Measurements from ENCODE around the gene SRXN1.
"Not testable (repeated sequence)": the region's sequence is repeated elsewhere in the genome, so short reads cannot be mapped to it uniquely, and the experiment has no call there.

The SRXN1 gene

DNA sequence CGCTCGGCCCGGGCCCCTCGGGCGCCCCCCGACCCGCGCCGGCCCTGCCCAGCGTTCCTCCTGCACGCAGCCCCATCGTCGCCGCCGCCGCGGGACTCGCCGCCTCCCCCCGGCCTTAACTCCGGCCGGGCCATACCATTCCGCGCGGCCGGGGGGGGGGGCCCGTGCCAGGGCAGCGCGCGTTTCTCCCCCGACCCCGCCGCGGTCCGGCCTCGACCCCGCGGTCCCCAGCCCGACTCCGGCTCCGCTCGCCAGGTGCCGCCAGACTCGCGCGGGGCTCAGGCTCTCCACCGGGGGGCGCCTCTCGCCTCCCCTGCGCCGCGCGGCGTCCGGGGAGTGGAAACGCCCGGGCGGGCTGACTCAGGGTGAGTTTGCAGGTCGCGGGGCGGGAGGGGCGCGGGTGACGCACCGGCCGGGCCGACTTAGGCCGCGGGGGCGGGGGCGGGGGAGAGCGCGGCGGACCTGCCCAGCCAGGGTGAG is at the start of gene SRXN1:
Gene SRXN1, minus strand, starts transcription at position 91 of the 480 bp plus-strand sequence. Its CDS starts 15 bp downstream, at position 76.
- DNase-seq, result peak; percentile 87

DNA sequence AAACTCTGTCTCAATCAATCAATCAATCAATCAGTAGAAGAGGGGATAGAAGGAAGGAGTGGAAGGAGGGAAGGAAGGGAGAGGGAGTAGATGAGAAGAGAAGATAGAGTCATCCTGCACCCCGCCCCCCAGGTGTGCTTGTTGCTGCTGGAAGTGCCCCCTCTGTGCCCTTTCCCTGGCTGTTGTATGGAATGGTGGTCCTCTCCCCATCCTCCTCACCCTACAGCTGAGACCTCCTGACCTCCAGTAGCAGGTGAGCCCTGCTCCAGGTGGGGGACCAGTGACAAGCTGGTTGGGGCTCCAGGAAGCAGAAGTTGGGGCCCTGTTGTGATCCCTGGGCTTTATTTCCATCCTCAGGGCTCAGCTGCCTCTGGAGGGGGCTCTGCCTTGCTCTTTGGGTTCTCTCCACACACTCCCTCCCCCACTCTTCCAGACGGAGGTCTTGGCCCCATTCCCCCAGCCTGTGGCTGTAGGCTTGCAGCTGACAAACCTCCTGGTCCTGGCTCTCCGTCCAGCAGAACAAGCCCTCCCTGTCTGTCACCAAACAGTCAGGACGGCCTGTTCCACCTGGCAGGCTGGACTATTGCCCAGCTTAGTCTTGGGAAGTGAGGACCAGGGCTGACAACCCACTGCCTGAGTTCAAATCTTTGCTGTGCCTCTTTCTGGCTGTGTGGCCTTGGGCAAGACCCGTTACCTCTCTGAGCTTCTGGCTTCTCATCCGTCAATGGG is 48.6 kb upstream of the SRXN1 start:
- DNase-seq, result no peak

DNA sequence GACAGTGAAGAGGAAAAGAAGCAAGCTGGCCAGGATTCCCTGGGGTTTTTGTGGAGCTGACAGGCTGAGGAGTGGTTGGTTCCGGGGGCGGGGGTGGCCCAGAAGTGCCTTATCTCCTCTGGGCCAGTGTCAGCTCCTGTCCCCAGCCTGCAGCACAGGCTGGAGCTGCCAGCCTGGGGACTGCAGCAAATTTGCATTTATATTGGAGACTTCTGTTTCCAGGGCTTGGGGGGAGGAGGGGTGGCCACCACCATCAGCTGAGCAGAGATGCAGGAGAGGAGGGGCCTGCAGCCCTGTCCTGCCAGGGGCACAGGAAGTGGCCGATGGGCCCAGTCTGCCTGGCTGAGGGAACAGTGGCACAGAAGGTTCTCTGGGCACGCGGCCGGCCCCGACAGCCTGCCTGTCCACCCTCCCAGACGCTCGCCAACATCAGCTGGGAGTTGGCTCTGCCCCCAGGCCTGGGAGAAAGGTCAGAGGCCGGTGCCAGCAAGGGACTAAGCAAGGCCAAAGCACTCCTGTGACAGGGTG is 46.9 kb upstream of the SRXN1 start:
- DNase-seq, result no peak

GRCh38 chr20:699342-699741 is 46.3 kb upstream of the SRXN1 start:
- no peak for DNase-seq

GRCh38 chr20:698276-698675 is 45.3 kb upstream of the SRXN1 start:
- DNase-seq, result no peak

- DNase-seq, result no peak
Observed at GRCh38 chr20:697826-698225, 44.8 kb upstream of the SRXN1 start.

DNA sequence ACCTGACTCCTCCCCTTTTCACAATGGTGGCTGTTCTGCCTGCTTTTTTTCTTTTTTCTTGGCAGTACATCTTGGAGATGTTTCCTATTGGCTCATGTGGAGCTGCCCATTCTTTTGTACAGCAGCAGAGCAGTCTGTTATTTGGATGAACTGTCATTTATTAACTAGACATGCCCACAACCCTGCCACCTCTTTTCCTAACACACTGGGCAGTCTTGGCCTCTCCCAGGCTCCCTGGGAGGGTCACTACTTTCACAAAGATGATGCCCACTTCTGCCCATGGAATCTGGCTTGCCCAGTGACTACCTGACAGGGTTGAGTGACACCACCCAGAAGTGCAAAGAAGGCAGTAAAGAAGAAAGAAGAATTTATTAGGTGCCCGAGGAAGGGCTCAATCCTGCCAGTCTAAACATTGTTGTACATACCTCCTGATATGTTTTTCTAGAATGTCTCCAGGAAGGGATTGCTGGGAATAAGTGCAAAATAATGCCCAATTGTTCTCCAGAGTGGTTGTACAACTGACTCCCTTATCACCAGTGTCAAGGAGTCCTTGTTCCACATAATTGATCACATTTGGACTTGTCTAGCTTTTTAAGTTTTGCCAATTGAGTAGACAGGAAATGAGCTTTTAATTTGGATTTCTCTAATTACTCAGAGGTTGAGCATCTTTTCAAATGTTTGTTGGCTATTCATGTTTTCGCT is 42.3 kb upstream of the SRXN1 start:
- DNase-seq, result no peak

DNA sequence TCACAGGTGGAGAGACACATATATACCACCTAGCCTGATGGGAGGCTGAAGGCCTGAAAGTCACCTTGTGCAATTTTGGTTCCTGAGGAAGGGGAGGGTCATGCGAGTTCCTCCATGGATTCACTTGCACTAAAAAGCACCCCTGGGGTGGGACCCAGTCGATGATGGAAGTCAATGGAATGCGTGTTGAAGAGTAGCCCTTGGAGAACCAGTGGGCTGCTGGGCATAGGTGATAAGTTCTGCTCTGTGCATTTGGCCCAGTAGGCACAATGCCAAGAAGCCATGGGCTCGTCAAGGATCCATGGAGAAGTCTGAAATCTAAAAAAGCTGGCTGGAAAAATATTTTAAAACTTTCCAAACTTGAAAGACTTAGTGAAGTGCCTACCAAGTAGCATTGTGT is 41.5 kb upstream of the SRXN1 start:
- DNase-seq, result no peak

DNA sequence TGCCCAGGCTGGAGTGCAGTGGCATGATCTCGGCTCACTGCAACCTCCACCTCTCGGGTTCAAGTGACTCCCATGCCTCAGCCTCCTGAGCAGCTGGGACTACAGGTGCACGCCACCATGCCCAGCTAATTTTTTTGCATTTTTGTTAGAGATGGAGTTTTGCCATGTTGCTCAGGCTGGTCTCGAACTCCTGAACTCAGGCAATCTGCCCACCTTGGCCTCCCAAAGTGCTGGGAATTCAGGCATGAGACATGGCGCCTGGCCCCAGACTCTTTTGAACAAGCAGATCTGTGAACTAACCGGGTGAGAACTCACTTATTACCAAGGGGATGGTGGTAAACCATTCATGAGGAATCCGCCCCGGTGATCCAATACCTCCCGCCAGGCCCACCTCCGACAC is 40.8 kb upstream of the SRXN1 start:
- not testable (repeated sequence) for DNase-seq

DNA sequence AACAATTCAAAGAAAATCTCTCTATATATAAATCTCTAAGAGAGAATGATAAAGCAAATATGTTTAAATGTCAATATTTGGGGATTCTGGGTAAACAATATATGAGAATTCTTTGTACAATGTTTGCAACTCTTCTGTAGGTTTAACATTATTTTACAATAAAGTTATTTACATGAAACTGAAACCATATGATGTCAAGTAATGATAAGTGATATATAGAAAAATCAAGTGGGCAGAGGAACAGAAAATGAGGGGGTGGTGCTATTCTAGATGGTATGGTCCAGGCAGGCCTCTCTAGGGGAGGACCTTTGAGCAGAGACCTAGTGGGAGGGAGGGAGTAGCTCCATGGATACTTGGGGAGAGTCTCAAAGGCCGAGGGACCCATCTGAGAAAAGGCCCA is 39.0 kb upstream of the SRXN1 start:
- no peak for DNase-seq

GRCh38 chr20:689947-690346 is 36.9 kb upstream of the SRXN1 start:
- no peak for DNase-seq

GRCh38 chr20:689348-689747 is 36.3 kb upstream of the SRXN1 start:
- DNase-seq, result no peak

DNA sequence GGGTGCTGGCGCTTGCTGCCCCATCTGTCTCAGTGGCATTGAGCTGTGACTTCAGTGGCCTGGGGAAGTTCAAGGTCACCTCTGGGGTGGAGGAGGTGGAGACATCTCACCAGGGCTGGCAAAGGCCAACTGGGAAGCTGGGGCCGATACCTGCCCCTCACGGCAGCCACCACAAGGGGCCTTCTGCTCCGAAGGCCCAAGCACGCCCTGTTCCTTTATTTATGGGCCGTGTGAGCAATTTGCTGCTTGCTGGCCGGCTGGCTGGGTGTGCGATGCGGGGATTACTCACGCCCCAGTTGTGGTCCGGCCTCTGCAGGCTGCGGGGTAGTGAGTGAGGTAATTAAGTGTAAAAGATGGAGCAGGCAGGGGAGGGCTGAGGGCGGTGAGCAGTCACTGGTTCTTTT is 35.8 kb upstream of the SRXN1 start:
- DNase-seq, result no peak

- DNase-seq, result no peak
Observed at GRCh38 chr20:687468-688203, 34.6 kb upstream of the SRXN1 start.

DNA sequence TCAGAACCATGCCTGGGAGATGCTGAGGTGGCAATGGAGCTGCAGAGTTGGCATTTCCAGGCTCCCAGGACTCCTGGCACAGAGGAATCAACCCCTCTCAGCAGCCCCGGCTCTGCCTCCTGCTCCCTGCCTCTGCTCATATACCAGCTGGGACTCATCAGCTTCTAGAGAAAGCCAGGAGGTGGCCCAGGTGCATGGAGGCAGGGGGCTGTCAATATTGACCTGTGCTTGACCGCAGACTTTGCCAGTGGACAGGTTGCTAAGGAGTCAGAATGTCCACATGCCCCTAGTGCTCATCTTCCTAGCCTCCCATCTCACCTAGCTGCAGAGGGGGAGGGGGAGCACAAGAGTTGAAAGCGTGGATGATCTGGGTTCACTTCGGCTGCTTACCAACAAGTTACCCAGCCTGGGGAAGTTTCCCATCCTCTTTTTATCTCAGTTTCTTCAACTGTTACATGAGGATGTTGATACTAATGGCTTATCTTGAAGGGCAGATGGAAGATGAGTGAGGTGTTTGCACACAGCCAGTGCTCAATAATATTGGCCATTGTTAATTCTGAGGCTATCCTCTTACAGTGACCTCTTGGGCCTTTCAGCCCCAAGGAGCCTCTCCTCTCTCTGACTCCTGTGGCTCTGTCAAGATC is 31.8 kb upstream of the SRXN1 start:
- no peak for DNase-seq

DNA sequence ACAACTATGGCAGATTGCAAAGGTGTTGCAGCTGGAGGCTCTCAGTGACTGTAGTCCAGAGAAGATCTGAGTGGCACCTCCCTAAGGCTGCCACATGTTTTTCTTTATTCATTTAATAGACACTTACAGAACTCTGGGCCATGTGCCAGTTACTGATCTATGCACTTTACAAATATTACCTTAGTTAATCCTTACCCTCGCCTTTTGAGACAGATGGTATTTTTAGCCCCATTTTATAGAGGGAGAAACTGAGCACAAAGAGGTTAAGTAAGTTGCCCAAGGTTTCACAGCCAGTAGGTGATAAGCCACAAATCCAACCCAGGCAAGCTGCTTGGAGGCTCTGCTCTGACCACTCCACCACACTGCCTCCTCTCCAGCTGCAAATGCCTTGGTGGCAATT is 29.1 kb upstream of the SRXN1 start:
- DNase-seq, result no peak

GRCh38 chr20:680638-681187 is 27.7 kb upstream of the SRXN1 start:
- DNase-seq, result no peak

GRCh38 chr20:677957-678356 is 25.0 kb upstream of the SRXN1 start:
- no peak for DNase-seq

DNA sequence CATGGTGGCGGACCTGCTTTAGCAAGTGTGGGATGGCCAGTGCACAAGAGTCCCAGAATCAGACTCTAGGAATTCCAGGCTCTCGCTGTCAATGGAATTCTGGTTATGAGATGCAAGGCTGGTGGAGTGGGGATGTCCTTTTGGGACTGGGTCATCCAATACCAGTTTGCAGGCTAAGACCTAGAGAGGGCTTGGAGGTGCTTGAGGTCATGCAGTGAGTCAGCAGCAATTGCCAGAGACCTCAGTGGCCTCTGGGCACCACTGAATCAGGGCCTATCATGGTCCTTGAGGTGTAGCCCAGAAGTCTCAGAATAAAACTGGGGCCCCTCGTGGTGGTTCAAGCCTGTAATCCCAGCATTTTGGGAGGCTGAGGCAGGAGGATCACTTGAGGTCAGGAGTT is 24.0 kb upstream of the SRXN1 start:
- no peak for DNase-seq

DNA sequence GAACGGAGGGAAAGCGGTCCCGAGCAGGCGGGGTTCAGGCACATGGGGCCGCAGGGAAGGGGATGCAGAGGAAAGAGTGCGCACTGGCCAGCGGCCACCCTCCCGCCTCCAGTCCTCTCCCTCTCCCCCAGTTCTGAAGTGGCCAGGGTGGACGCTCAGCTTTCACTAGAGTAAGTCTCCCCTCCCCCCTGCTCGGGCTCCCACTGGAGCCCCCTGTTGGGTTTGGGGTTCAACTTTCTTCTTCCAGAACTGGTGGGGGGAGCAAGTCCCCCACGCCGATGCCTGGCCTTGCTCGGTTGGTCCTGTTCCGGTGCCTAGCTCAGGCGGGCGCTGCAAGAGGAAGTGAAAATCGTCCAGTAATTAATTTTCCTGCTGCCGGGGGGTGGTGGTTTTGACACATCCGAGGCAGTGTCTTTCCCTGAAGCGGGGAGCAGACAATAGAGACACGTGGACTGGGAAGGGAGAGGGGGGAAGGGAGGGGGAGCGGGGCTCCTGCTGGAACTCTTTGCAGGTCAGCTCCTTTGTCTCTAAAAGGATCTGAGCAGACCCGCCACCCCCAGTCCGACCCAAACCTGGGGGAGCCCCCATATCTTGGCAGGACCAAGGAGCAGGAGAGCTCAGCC is 23.4 kb upstream of the SRXN1 start:
- no peak for DNase-seq

GRCh38 chr20:675453-676314 is 22.7 kb upstream of the SRXN1 start, which contains the start of gene SCRT2:
Gene SCRT2, minus strand, starts transcription at chr20:675802. Its CDS starts 201 bp downstream, at chr20:675601.
- DNase-seq, result peak; percentile 91
